NCI-H748 (cell line): ENCODE results near the gene ARHGAP1.
"Not testable (repeated sequence)": the region's sequence is repeated elsewhere in the genome, so short reads cannot be mapped to it uniquely, and the experiment has no call there.

Experiments
- DNase-seq: peaks from one replicate; lab custom pipeline; 2025; ENCODE audit not compliant: unreplicated experiment; lab: John Stamatoyannopoulos, UW

ARHGAP1 gene

GRCh38 chr11:46675288-46675851 lies 25.0 kb downstream of the ARHGAP1 start:
- no peak for DNase-seq

- DNase-seq = no peak
These were observed 25.7 kb downstream of the ARHGAP1 start for GRCh38 chr11:46674463-46675287.

GRCh38 chr11:46673713-46674462 lies 26.5 kb downstream of the ARHGAP1 start:
- DNase-seq = no peak

GRCh38 chr11:46672381-46672839 lies 28.0 kb downstream of the ARHGAP1 start:
- DNase-seq = no peak

GRCh38 chr11:46671958-46672315 lies 28.5 kb downstream of the ARHGAP1 start:
- DNase-seq = no peak

GRCh38 chr11:46670521-46670920 lies 29.9 kb downstream of the ARHGAP1 start:
- not testable (repeated sequence) for DNase-seq

- DNase-seq = no peak
These were observed 30.7 kb downstream of the ARHGAP1 start for GRCh38 chr11:46669711-46670139.

GRCh38 chr11:46668480-46669085 lies 31.8 kb downstream of the ARHGAP1 start:
- DNase-seq = no peak

GRCh38 chr11:46667043-46667481 lies 33.4 kb downstream of the ARHGAP1 start:
- DNase-seq = no peak

- no peak for DNase-seq
These were observed 33.9 kb downstream of the ARHGAP1 start for GRCh38 chr11:46666516-46666915.

GRCh38 chr11:46665356-46665755 lies 35.1 kb downstream of the ARHGAP1 start:
- DNase-seq = no peak

GRCh38 chr11:46664612-46665011 lies 35.8 kb downstream of the ARHGAP1 start:
- no peak for DNase-seq

GRCh38 chr11:46663277-46663940 lies 37.0 kb downstream of the ARHGAP1 start:
- DNase-seq = no peak

- no peak for DNase-seq
These were observed 38.1 kb downstream of the ARHGAP1 start for GRCh38 chr11:46662366-46662765.

GRCh38 chr11:46661836-46662235 lies 38.6 kb downstream of the ARHGAP1 start:
- no peak for DNase-seq

- no peak for DNase-seq
These were observed 40.5 kb downstream of the ARHGAP1 start for GRCh38 chr11:46659908-46660307.

GRCh38 chr11:46658259-46658658 lies 42.2 kb downstream of the ARHGAP1 start:
- DNase-seq = no peak

- DNase-seq = no peak
These were observed 43.2 kb downstream of the ARHGAP1 start for GRCh38 chr11:46657186-46657585.

GRCh38 chr11:46655631-46656030 lies 44.8 kb downstream of the ARHGAP1 start:
- DNase-seq = no peak

GRCh38 chr11:46649180-46649738 lies 51.2 kb downstream of the ARHGAP1 start:
- DNase-seq = no peak
